Epithelial cell of esophagus (primary cell): Measurements from ENCODE around the gene SMPX.

Source experiments
- DNase-seq: peaks from one replicate; pipeline ENCODE4 v3.0.0; 2010; ENCODE audit warnings: low read depth
- H3K4me3 ChIP-seq: 2 replicates; pipeline ENCODE4 v1.5.1; 2011; ENCODE audit warnings: mild to moderate bottlenecking, low read length, control low read depth
- CTCF ChIP-seq: IDR thresholded peaks from 2 replicates; pipeline ENCODE4 v1.5.1; 2011; ENCODE audit warnings: low read depth, mild to moderate bottlenecking, low read length, control low read depth, inconsistent platforms; ENCODE audit not compliant: insufficient read depth; ENCODE audit errors: missing control alignments

SMPX gene

GRCh38 chrX:21728276-21728968 lies 29.5 kb downstream of the SMPX start:
- no peak for DNase-seq
- no peak for TF ChIP-seq CTCF
- H3K4me3 ChIP-seq, result no peak overlapping the region

GRCh38 chrX:21725916-21726315 lies 32.0 kb downstream of the SMPX start:
- no peak for DNase-seq
- H3K4me3 ChIP-seq, result no peak overlapping the region
- TF ChIP-seq CTCF, result no peak

GRCh38 chrX:21725496-21725895 lies 32.4 kb downstream of the SMPX start:
- no peak overlapping the region for H3K4me3 ChIP-seq
- peak; percentile 57 for TF ChIP-seq CTCF
- DNase-seq, result peak; percentile 63

- H3K4me3 ChIP-seq, result no peak overlapping the region
- no peak for DNase-seq
- TF ChIP-seq CTCF, result no peak
Measured at GRCh38 chrX:21723814-21724213, 34.1 kb downstream of the SMPX start.

GRCh38 chrX:21723084-21723483 lies 34.8 kb downstream of the SMPX start:
- no peak for DNase-seq
- no peak overlapping the region for H3K4me3 ChIP-seq
- no peak for TF ChIP-seq CTCF

- no peak overlapping the region for H3K4me3 ChIP-seq
- no peak for TF ChIP-seq CTCF
- DNase-seq, result no peak
Measured at GRCh38 chrX:21721195-21721594, 36.7 kb downstream of the SMPX start.

- TF ChIP-seq CTCF, result no peak
- DNase-seq, result no peak
- no peak overlapping the region for H3K4me3 ChIP-seq
Measured at GRCh38 chrX:21718575-21718974, 39.3 kb downstream of the SMPX start.
